Measurements from ENCODE around the gene C10orf62. TPM values are rescaled to one million over a fixed set of nuclear protein-coding genes. Genes with fewer than 3 reads are reported as not detected.
"Not testable (repeated sequence)": the region's sequence is repeated elsewhere in the genome, so short reads cannot be mapped to it uniquely, and the experiment has no call there.

Gene C10orf62
- polyA plus RNA-seq, 2 donors = 0.10 TPM; not detected in 1

- Histone ChIP-seq H3K9me3 (ENCODE audit: control insufficient read depth in 2 of 2, insufficient read depth in 1 of 2, low read depth in 1 of 2, low read length in 1 of 2) (no peaks in the 10 kb centered on the region), H3K4me3 (ENCODE audit: low read depth in 1 of 2, low read length in 2 of 2) (no peak overlapping the region), H3K27me3 (ENCODE audit: control insufficient read depth in 1 of 2, insufficient read depth in 2 of 2, low read length in 2 of 2) (no peaks in the 10 kb centered on the region), H3K4me1 (ENCODE audit: control insufficient read depth in 2 of 2, insufficient read depth in 2 of 2, low read length in 1 of 2) (peaks cover 4 to 23% of the 10 kb centered on the region in 2 donors), H3K36me3 (ENCODE audit: control insufficient read depth in 2 of 2, insufficient read depth in 2 of 2, low read length in 1 of 2) (peaks cover 0 to 2% of the 10 kb centered on the region in 2 donors), H3K27ac (ENCODE audit: low read depth in 2 of 2, low read length in 1 of 2) (no peak overlapping the region)
- 68 to 69% methylated on average over 2 of the region's 2 CpGs for WGBS, 2 donors
Observed at GRCh38 chr10:97573672-97574071, 15.8 kb upstream of the C10orf62 start.

GRCh38 chr10:97574374-97575126, 15.0 kb upstream of the C10orf62 start:
- Histone ChIP-seq H3K4me3 (ENCODE audit: low read depth in 1 of 2, low read length in 2 of 2) (no peak overlapping the region), H3K9me3 (ENCODE audit: control insufficient read depth in 2 of 2, insufficient read depth in 1 of 2, low read depth in 1 of 2, low read length in 1 of 2) (no peaks in the 10 kb centered on the region), H3K4me1 (ENCODE audit: control insufficient read depth in 2 of 2, insufficient read depth in 2 of 2, low read length in 1 of 2) (peaks cover 4 to 23% of the 10 kb centered on the region in 2 donors), H3K36me3 (ENCODE audit: control insufficient read depth in 2 of 2, insufficient read depth in 2 of 2, low read length in 1 of 2) (peaks cover 0 to 2% of the 10 kb centered on the region in 2 donors), H3K27ac (ENCODE audit: low read depth in 2 of 2, low read length in 1 of 2) (peak overlapping the region in 1 of 2 donors; percentile 33), H3K27me3 (ENCODE audit: control insufficient read depth in 1 of 2, insufficient read depth in 2 of 2, low read length in 2 of 2) (no peaks in the 10 kb centered on the region)
- 44 to 45% methylated on average over 4 of the region's 4 CpGs for WGBS, 2 donors

- 83 to 85% methylated on average over 6 of the region's 6 CpGs for WGBS, 2 donors
- Histone ChIP-seq H3K36me3 (ENCODE audit: control insufficient read depth in 2 of 2, insufficient read depth in 2 of 2, low read length in 1 of 2) (peaks cover 0 to under 1% of the 10 kb centered on the region in 2 donors), H3K4me1 (ENCODE audit: control insufficient read depth in 2 of 2, insufficient read depth in 2 of 2, low read length in 1 of 2) (peaks cover 4 to 23% of the 10 kb centered on the region in 2 donors), H3K27me3 (ENCODE audit: control insufficient read depth in 1 of 2, insufficient read depth in 2 of 2, low read length in 2 of 2) (no peaks in the 10 kb centered on the region), H3K27ac (ENCODE audit: low read depth in 2 of 2, low read length in 1 of 2) (peak overlapping the region in 1 of 2 donors; percentile 33), H3K4me3 (ENCODE audit: low read depth in 1 of 2, low read length in 2 of 2) (no peak overlapping the region), H3K9me3 (ENCODE audit: control insufficient read depth in 2 of 2, insufficient read depth in 1 of 2, low read depth in 1 of 2, low read length in 1 of 2) (no peaks in the 10 kb centered on the region)
Observed at GRCh38 chr10:97575127-97575668, 14.3 kb upstream of the C10orf62 start.

- not testable (repeated sequence) for H3K4me3 ChIP-seq (ENCODE audit: low read depth in 1 of 2, low read length in 2 of 2); H3K27ac ChIP-seq (ENCODE audit: low read depth in 2 of 2, low read length in 1 of 2); H3K27me3 ChIP-seq (ENCODE audit: control insufficient read depth in 1 of 2, insufficient read depth in 2 of 2, low read length in 2 of 2); H3K36me3 ChIP-seq (ENCODE audit: control insufficient read depth in 2 of 2, insufficient read depth in 2 of 2, low read length in 1 of 2); H3K9me3 ChIP-seq (ENCODE audit: control insufficient read depth in 2 of 2, insufficient read depth in 1 of 2, low read depth in 1 of 2, low read length in 1 of 2)
- 59 to 62% methylated on average over 5 of the region's 5 CpGs for WGBS, 2 donors
- peaks cover 4 to 12% of the 10 kb centered on the region in 2 donors for H3K4me1 ChIP-seq (ENCODE audit: control insufficient read depth in 2 of 2, insufficient read depth in 2 of 2, low read length in 1 of 2)
Observed at GRCh38 chr10:97576487-97576886, 13.0 kb upstream of the C10orf62 start.

- H3K9me3 ChIP-seq (ENCODE audit: control insufficient read depth in 2 of 2, insufficient read depth in 1 of 2, low read depth in 1 of 2, low read length in 1 of 2) = no peaks in the 10 kb centered on the region
- H3K36me3 ChIP-seq (ENCODE audit: control insufficient read depth in 2 of 2, insufficient read depth in 2 of 2, low read length in 1 of 2) = no peaks in the 10 kb centered on the region
- H3K4me1 ChIP-seq (ENCODE audit: control insufficient read depth in 2 of 2, insufficient read depth in 2 of 2, low read length in 1 of 2) = peaks cover 0 to 8% of the 10 kb centered on the region in 2 donors
- no peaks in the 10 kb centered on the region for H3K27me3 ChIP-seq (ENCODE audit: control insufficient read depth in 1 of 2, insufficient read depth in 2 of 2, low read length in 2 of 2)
- 82 to 83% methylated on average over 9 of the region's 9 CpGs for WGBS, 2 donors
- no peak overlapping the region for H3K27ac ChIP-seq (ENCODE audit: low read depth in 2 of 2, low read length in 1 of 2)
- H3K4me3 ChIP-seq (ENCODE audit: low read depth in 1 of 2, low read length in 2 of 2) = no peak overlapping the region
Observed at GRCh38 chr10:97577701-97578100, 11.8 kb upstream of the C10orf62 start.

- H3K4me1 ChIP-seq (ENCODE audit: control insufficient read depth in 2 of 2, insufficient read depth in 2 of 2, low read length in 1 of 2) = peaks cover 0 to 4% of the 10 kb centered on the region in 2 donors
- H3K4me3 ChIP-seq (ENCODE audit: low read depth in 1 of 2, low read length in 2 of 2) = no peak overlapping the region
- H3K9me3 ChIP-seq (ENCODE audit: control insufficient read depth in 2 of 2, insufficient read depth in 1 of 2, low read depth in 1 of 2, low read length in 1 of 2) = no peaks in the 10 kb centered on the region
- 76 to 82% methylated on average over 40 of the region's 40 CpGs for WGBS, 2 donors
- no peaks in the 10 kb centered on the region for H3K36me3 ChIP-seq (ENCODE audit: control insufficient read depth in 2 of 2, insufficient read depth in 2 of 2, low read length in 1 of 2)
- no peak overlapping the region for H3K27ac ChIP-seq (ENCODE audit: low read depth in 2 of 2, low read length in 1 of 2)
- H3K27me3 ChIP-seq (ENCODE audit: control insufficient read depth in 1 of 2, insufficient read depth in 2 of 2, low read length in 2 of 2) = no peaks in the 10 kb centered on the region
Observed at GRCh38 chr10:97578171-97578844, 11.2 kb upstream of the C10orf62 start.

- no peaks in the 10 kb centered on the region for H3K36me3 ChIP-seq (ENCODE audit: control insufficient read depth in 2 of 2, insufficient read depth in 2 of 2, low read length in 1 of 2)
- H3K4me1 ChIP-seq (ENCODE audit: control insufficient read depth in 2 of 2, insufficient read depth in 2 of 2, low read length in 1 of 2) = peaks cover 3 to 5% of the 10 kb centered on the region in 2 donors
- no peaks in the 10 kb centered on the region for H3K9me3 ChIP-seq (ENCODE audit: control insufficient read depth in 2 of 2, insufficient read depth in 1 of 2, low read depth in 1 of 2, low read length in 1 of 2)
- WGBS, 2 donors = 85 to 90% methylated on average over 9 of the region's 9 CpGs
- no peaks in the 10 kb centered on the region for H3K27me3 ChIP-seq (ENCODE audit: control insufficient read depth in 1 of 2, insufficient read depth in 2 of 2, low read length in 2 of 2)
- H3K4me3 ChIP-seq (ENCODE audit: low read depth in 1 of 2, low read length in 2 of 2) = no peak overlapping the region
- no peak overlapping the region for H3K27ac ChIP-seq (ENCODE audit: low read depth in 2 of 2, low read length in 1 of 2)
Observed at GRCh38 chr10:97580421-97581367, 8.8 kb upstream of the C10orf62 start.

GRCh38 chr10:97582169-97582568, 7.4 kb upstream of the C10orf62 start:
- WGBS, 2 donors = 94 to 95% methylated on average over 8 of the region's 8 CpGs
- Histone ChIP-seq H3K9me3 (ENCODE audit: control insufficient read depth in 2 of 2, insufficient read depth in 1 of 2, low read depth in 1 of 2, low read length in 1 of 2) (no peaks in the 10 kb centered on the region), H3K27me3 (ENCODE audit: control insufficient read depth in 1 of 2, insufficient read depth in 2 of 2, low read length in 2 of 2) (no peaks in the 10 kb centered on the region)

GRCh38 chr10:97583476-97583875, 6.0 kb upstream of the C10orf62 start:
- WGBS, 2 donors = 86 to 90% methylated on average over 13 of the region's 13 CpGs
- Histone ChIP-seq H3K27ac (ENCODE audit: low read depth in 2 of 2, low read length in 1 of 2) (no peak overlapping the region), H3K4me3 (ENCODE audit: low read depth in 1 of 2, low read length in 2 of 2) (no peak overlapping the region), H3K9me3 (ENCODE audit: control insufficient read depth in 2 of 2, insufficient read depth in 1 of 2, low read depth in 1 of 2, low read length in 1 of 2) (no peaks in the 10 kb centered on the region), H3K4me1 (ENCODE audit: control insufficient read depth in 2 of 2, insufficient read depth in 2 of 2, low read length in 1 of 2) (peaks cover 3 to 5% of the 10 kb centered on the region in 2 donors), H3K36me3 (ENCODE audit: control insufficient read depth in 2 of 2, insufficient read depth in 2 of 2, low read length in 1 of 2) (no peaks in the 10 kb centered on the region), H3K27me3 (ENCODE audit: control insufficient read depth in 1 of 2, insufficient read depth in 2 of 2, low read length in 2 of 2) (no peaks in the 10 kb centered on the region)

More at GRCh38 chr10:97582169-97582568, 7.4 kb upstream of the C10orf62 start:
- Histone ChIP-seq H3K4me3 (ENCODE audit: low read depth in 1 of 2, low read length in 2 of 2) (no peak overlapping the region), H3K36me3 (ENCODE audit: control insufficient read depth in 2 of 2, insufficient read depth in 2 of 2, low read length in 1 of 2) (no peaks in the 10 kb centered on the region), H3K4me1 (ENCODE audit: control insufficient read depth in 2 of 2, insufficient read depth in 2 of 2, low read length in 1 of 2) (peaks cover 3 to 5% of the 10 kb centered on the region in 2 donors), H3K27ac (ENCODE audit: low read depth in 2 of 2, low read length in 1 of 2) (no peak overlapping the region)
